K562 (cell line): ENCODE results near the gene MTRFR. TPM values are rescaled to one million over a fixed set of nuclear protein-coding genes. Genes with fewer than 3 reads are reported as not detected.

Experiments used
- ARNT ChIP-seq, 2 experiments: fragments of 450-650 bp; IDR thresholded peaks; 2 replicates each; pipeline ENCODE4 v1.6.1; 2016; ENCODE audit warnings: mild to moderate bottlenecking in 1 of 2
- CHD2 ChIP-seq: IDR thresholded peaks from 2 replicates; pipeline ENCODE4 v1.6.1; 2011; ENCODE audit warnings: low read depth, low read length
- CREB3 ChIP-seq: fragments of 450-650 bp; conservative IDR thresholded peaks from 2 replicates; pipeline ENCODE4 v1.6.1; 2016; ENCODE audit warnings: missing genetic modification characterization, low read depth, mild to moderate bottlenecking, missing compliant biosample characterization, moderate library complexity
- DPF2 ChIP-seq: fragments of 450-650 bp; IDR thresholded peaks from 2 replicates; pipeline ENCODE4 v1.6.1; 2016
- HNRNPH1 ChIP-seq: fragments of 200-400 bp; formaldehyde crosslinking; optimal IDR thresholded peaks from 2 replicates; pipeline ENCODE3; 2017; ENCODE audit warnings: low read depth, mild to moderate bottlenecking, low read length, moderate library complexity
- HNRNPUL1 ChIP-seq: fragments of 200-400 bp; formaldehyde crosslinking; IDR thresholded peaks from 2 replicates; pipeline ENCODE4 v1.6.1; 2017; ENCODE audit warnings: low read length
- KHSRP ChIP-seq: fragments of 450-650 bp; IDR thresholded peaks from 2 replicates; pipeline ENCODE4 v1.6.1; 2017
- MAZ ChIP-seq, 2 experiments: fragments of 450-650 bp in 1 of 2; sonication (generic) in 1 of 2; formaldehyde crosslinking; IDR thresholded peaks in 1 of 2; conservative IDR thresholded peaks in 1 of 2; 2 replicates each; pipeline versions ENCODE4 v1.4.0 to v1.5.0; 2020; ENCODE audit warnings: mild to moderate bottlenecking in 1 of 2, missing genetic modification reagents in 1 of 2
- MTA3 ChIP-seq: fragments of 450-650 bp; formaldehyde crosslinking; IDR thresholded peaks from 2 replicates; pipeline ENCODE4 v1.6.1; 2017; ENCODE audit warnings: mild to moderate bottlenecking, borderline replicate concordance
- MXI1 ChIP-seq: IDR thresholded peaks from 2 replicates; pipeline ENCODE4 v1.6.1; 2011; ENCODE audit warnings: low read depth, mild to moderate bottlenecking, improper control_type of control experiment, low read length
- NFATC3 ChIP-seq: fragments of 450-650 bp; IDR thresholded peaks from 2 replicates; pipeline ENCODE4 v1.6.1; 2017; ENCODE audit warnings: mild to moderate bottlenecking
- NR1H2 ChIP-seq: sonication (generic); formaldehyde crosslinking; IDR thresholded peaks from 2 replicates; pipeline ENCODE4 v1.4.0; 2020; ENCODE audit warnings: mild to moderate bottlenecking, missing genetic modification reagents
- NR2C2 ChIP-seq, 2 experiments: fragments of 200-800 bp in 1 of 2; sonication (Bioruptor generic) in 1 of 2; sonication (generic) in 1 of 2; formaldehyde crosslinking in 1 of 2; IDR thresholded peaks; 2 replicates each; pipeline versions ENCODE4 v1.6.1 to v1.8.0; 2016 to 2022; ENCODE audit warnings: mild to moderate bottlenecking in 1 of 2, missing compliant biosample characterization in 1 of 2, missing genetic modification characterization in 1 of 2, missing genetic modification reagents in 1 of 2
- RBBP5 ChIP-seq: fragments of 200-600 bp; sonication (generic); IDR thresholded peaks from 2 replicates; pipeline ENCODE4 v1.6.1; 2012; ENCODE audit warnings: borderline replicate concordance, mild to moderate bottlenecking, low read length, control low read depth, inconsistent platforms; ENCODE audit not compliant: insufficient read depth, poor library complexity, severe bottlenecking
- RBFOX2 ChIP-seq: fragments of 200-400 bp; formaldehyde crosslinking; IDR thresholded peaks from 2 replicates; pipeline ENCODE4 v1.6.1; 2017; ENCODE audit warnings: low read depth, mild to moderate bottlenecking, low read length, moderate library complexity
- RBM34 ChIP-seq: fragments of 200-400 bp; formaldehyde crosslinking; IDR thresholded peaks from 2 replicates; pipeline ENCODE4 v1.6.1; 2018; ENCODE audit warnings: low read length, borderline replicate concordance; ENCODE audit not compliant: insufficient read depth
- SMARCA5 ChIP-seq: fragments of 450-650 bp; IDR thresholded peaks from 2 replicates; pipeline ENCODE4 v1.6.1; 2016
- SNAPC5 ChIP-seq: fragments of 250-450 bp; sonication (Bioruptor Pico); IDR thresholded peaks from 2 replicates; pipeline ENCODE4 v1.8.0; 2021; ENCODE audit warnings: moderate library complexity, mild to moderate bottlenecking, inconsistent platforms
- TCF3 ChIP-seq: sonication (generic); formaldehyde crosslinking; IDR thresholded peaks from 2 replicates; pipeline ENCODE4 v1.4.0; 2020; ENCODE audit warnings: mild to moderate bottlenecking, missing genetic modification reagents
- TCFL5 ChIP-seq: fragments of 250-450 bp; sonication (Bioruptor Pico); conservative IDR thresholded peaks from 2 replicates; pipeline ENCODE4 v1.6.1; 2021; ENCODE audit warnings: mild to moderate bottlenecking, moderate library complexity, matching md5 sums
- TGIF2 ChIP-seq: sonication (generic); formaldehyde crosslinking; IDR thresholded peaks from 2 replicates; pipeline ENCODE4 v1.8.1; 2022; ENCODE audit warnings: mild to moderate bottlenecking, missing genetic modification reagents, moderate library complexity
- ZEB2 ChIP-seq: fragments of 450-650 bp; IDR thresholded peaks from 2 replicates; pipeline ENCODE4 v1.6.1; 2016
- ZFP30 ChIP-seq: fragments of 250-450 bp; sonication (Bioruptor Pico); IDR thresholded peaks from 2 replicates; pipeline ENCODE4 v1.8.0; 2022; ENCODE audit warnings: moderate library complexity, mild to moderate bottlenecking, inconsistent platforms, borderline replicate concordance
- ZFX ChIP-seq: sonication (generic); formaldehyde crosslinking; IDR thresholded peaks from 2 replicates; pipeline ENCODE4 v1.8.0; 2022; ENCODE audit warnings: mild to moderate bottlenecking, missing genetic modification reagents, moderate library complexity
- ZNF140 ChIP-seq: fragments of 250-450 bp; sonication (Bioruptor Pico); IDR thresholded peaks from 2 replicates; pipeline ENCODE4 v1.8.0; 2021; ENCODE audit warnings: moderate library complexity, mild to moderate bottlenecking, inconsistent platforms
- ZNF507 ChIP-seq: conservative IDR thresholded peaks from 2 replicates; pipeline ENCODE4 v1.6.1; 2017; ENCODE audit warnings: missing genetic modification characterization, missing compliant biosample characterization
- ZZZ3 ChIP-seq: fragments of 450-650 bp; IDR thresholded peaks from 2 replicates; pipeline ENCODE4 v1.6.1; 2016; ENCODE audit warnings: antibody characterized with exemption, mild to moderate bottlenecking, moderate library complexity
- polyA plus RNA-seq, 8 experiments: library from polyadenylated mRNA; depleted of rRNA in 4 of 8; stranded (reverse) in 5 of 8; unstranded in 3 of 8; fragments of >200 nt; fragmentation: Nextera tagmentation in 2 of 8; fragmentation: Illumina TruSeq in 1 of 8; extraction: Ambion mirVana in 2 of 8; extraction: Trizol in 1 of 8; gene quantifications; 2 replicates each; pipeline versions ENCODE4 v1.2.1 to v1.2.3, GENCODE V29; 2011 to 2014; ENCODE audit warnings: inconsistent platforms in 1 of 8, missing spikeins in 1 of 8
- total RNA-seq, 7 experiments: library from RNA; depleted of rRNA in 6 of 7; stranded (reverse); fragments of >200 nt in 6 of 7; fragmentation: Illumina TruSeq in 2 of 7; extraction: Trizol in 2 of 7; gene quantifications; 2 replicates each; pipeline versions ENCODE4 v1.2.1 to v1.2.3, GENCODE V29; 2011 to 2021; ENCODE audit warnings: low replicate concordance in 1 of 7
- TF ChIP-seq, protein P1 (sequence below): IDR thresholded peaks from 2 replicates; pipeline ENCODE4 v1.6.1; 2011; ENCODE audit warnings: borderline replicate concordance, low read depth, mild to moderate bottlenecking, moderate library complexity, low read length; ENCODE audit not compliant: insufficient read depth, poor library complexity, severe bottlenecking

Gene MTRFR
- total and polyA plus RNA-seq, 9 of the 15 experiments (the other 6 are each of a cell fraction or from before 2014, with no cell fraction given), result 16.7 to 55.6 (median 34.7) TPM

GRCh38 chr12:123232807-123233504 is at the start of gene MTRFR, which contains the start of gene MPHOSPH9 (continued):
- TF ChIP-seq ARNT (IDR thresholded peaks at IDR 0.05) (peak in 1 of 2 experiments; percentile 11; a peak in 1 of 4 replicates), MTA3 (peak; percentile 97), MXI1 (peak; percentile 35), TGIF2 (CRISPR knock-in tag) (no peak), TCFL5 (no peak), ZFP30 (CRISPR knock-in tag) (no peak), ZNF140 (CRISPR knock-in tag) (no peak), RBM34 (no peak), NR1H2 (no peak), RBBP5 (peak; percentile 67), SNAPC5 (CRISPR knock-in tag) (no peak), SMARCA5 (no peak), CREB3 (tag) (no peak), CHD2 (peak; percentile 84), RBFOX2 (peak; percentile 99), MAZ (CRISPR knock-in tag; conservative IDR thresholded peaks at IDR 0.05 in 1 of 2, IDR thresholded peaks at IDR 0.05 in 1 of 2) (peak; percentile 79 to 84), HNRNPUL1 (no peak), NFATC3 (no peak), DPF2 (no peak; the same call in 1 of the 2 replicates), TCF3 (peak; percentile 38; the same call in 1 of the 2 replicates), HNRNPH1 (no peak), ZNF507 (tag) (no peak), KHSRP (no peak), ZZZ3 (peak; percentile 58; the same call in 1 of the 2 replicates), ZFX (CRISPR knock-in tag) (peak; percentile 97), ZEB2 (no peak), NR2C2 (CRISPR knock-in tag; IDR thresholded peaks at IDR 0.05) (0 out of 2 replicates have a peak, but pooled peaks have one; percentile 36), NR2C2 (tag; IDR thresholded peaks at IDR 0.05) (peak; percentile 93)
- TF ChIP-seq, protein P1, sequence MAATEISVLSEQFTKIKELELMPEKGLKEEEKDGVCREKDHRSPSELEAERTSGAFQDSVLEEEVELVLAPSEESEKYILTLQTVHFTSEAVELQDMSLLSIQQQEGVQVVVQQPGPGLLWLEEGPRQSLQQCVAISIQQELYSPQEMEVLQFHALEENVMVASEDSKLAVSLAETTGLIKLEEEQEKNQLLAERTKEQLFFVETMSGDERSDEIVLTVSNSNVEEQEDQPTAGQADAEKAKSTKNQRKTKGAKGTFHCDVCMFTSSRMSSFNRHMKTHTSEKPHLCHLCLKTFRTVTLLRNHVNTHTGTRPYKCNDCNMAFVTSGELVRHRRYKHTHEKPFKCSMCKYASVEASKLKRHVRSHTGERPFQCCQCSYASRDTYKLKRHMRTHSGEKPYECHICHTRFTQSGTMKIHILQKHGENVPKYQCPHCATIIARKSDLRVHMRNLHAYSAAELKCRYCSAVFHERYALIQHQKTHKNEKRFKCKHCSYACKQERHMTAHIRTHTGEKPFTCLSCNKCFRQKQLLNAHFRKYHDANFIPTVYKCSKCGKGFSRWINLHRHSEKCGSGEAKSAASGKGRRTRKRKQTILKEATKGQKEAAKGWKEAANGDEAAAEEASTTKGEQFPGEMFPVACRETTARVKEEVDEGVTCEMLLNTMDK, result no peak
